Lung microvascular endothelial cell (primary cell): ENCODE data around the gene CORO7. TPM values are rescaled to one million over a fixed set of nuclear protein-coding genes. Genes with fewer than 3 reads are reported as not detected.

ENCODE experiments used
- DNase-seq, 2 donors: peaks; one replicate each; pipeline versions ENCODE4 v3.0.0 to v3.0.0-alpha.2; 2010; ENCODE audit warnings: low read depth in 2 of 2
- total RNA-seq: library from RNA; depleted of rRNA; stranded (reverse); fragments of >200 nt; gene quantifications from 2 replicates; pipeline ENCODE4 v1.2.1, GENCODE V29; 2014

The CORO7 gene
- total RNA-seq, 1 donor from 2014 or later = 34.9 TPM

- DNase-seq = no peak
Measured at GRCh38 chr16:4385066-4385788, 31.2 kb downstream of the CORO7 start.

- DNase-seq = no peak
Measured at GRCh38 chr16:4384509-4384942, 31.9 kb downstream of the CORO7 start.

GRCh38 chr16:4383591-4384444, 32.6 kb downstream of the CORO7 start:
- no peak for DNase-seq

GRCh38 chr16:4382795-4383357, 33.5 kb downstream of the CORO7 start:
- no peak for DNase-seq

GRCh38 chr16:4381935-4382794, 34.2 kb downstream of the CORO7 start:
- no peak for DNase-seq

GRCh38 chr16:4381072-4381934, 35.1 kb downstream of the CORO7 start:
- no peak for DNase-seq

- peak in 1 of 2 donors; percentile 31 for DNase-seq
Measured at GRCh38 chr16:4380119-4381063, 36.0 kb downstream of the CORO7 start.

- DNase-seq = no peak
Measured at GRCh38 chr16:4378999-4379690, 37.3 kb downstream of the CORO7 start.

- no peak for DNase-seq
Measured at GRCh38 chr16:4378161-4378666, 38.2 kb downstream of the CORO7 start.

- no peak for DNase-seq
Measured at GRCh38 chr16:4377573-4378154, 38.7 kb downstream of the CORO7 start.

- no peak for DNase-seq
Measured at GRCh38 chr16:4376893-4377572, 39.4 kb downstream of the CORO7 start.

- peak in 1 of 2 donors; percentile 28 for DNase-seq
Measured at GRCh38 chr16:4376126-4376892, 40.1 kb downstream of the CORO7 start.

- no peak for DNase-seq
Measured at GRCh38 chr16:4375717-4376116, 40.7 kb downstream of the CORO7 start.

GRCh38 chr16:4373909-4374742, 42.3 kb downstream of the CORO7 start:
- DNase-seq = peak; percentile 61 to 72

- no peak for DNase-seq
Measured at GRCh38 chr16:4373356-4373908, 43.0 kb downstream of the CORO7 start.
